Endothelial cell of umbilical vein (primary cell): ENCODE results near the gene TANGO6. TPM values are rescaled to one million over a fixed set of nuclear protein-coding genes. Genes with fewer than 3 reads are reported as not detected.

Experiments used
- BruUV-seq: library from RNA; stranded (reverse); fragments of 400-500 nt; replicated peaks from 2 replicates; lab custom pipeline; 2021; lab: Mats Ljungman, UMichigan
- CTCF ChIA-PET: fragments of 300-600, 350-600 bp; sonication (Branson Sonifier 250); formaldehyde crosslinking; loops from one replicate; lab custom pipeline; 2021; ENCODE audit warnings: antibody characterized with exemption, inconsistent platforms; lab: Charles Lee
- POLR2A ChIA-PET: fragments of 300-600, 350-600 bp; sonication (Branson Sonifier 250); formaldehyde crosslinking; loops from one replicate; lab custom pipeline; 2021; ENCODE audit warnings: antibody characterized with exemption, inconsistent platforms; lab: Charles Lee
- DNase-seq: peaks from one replicate; pipeline ENCODE4 v3.0.0-alpha.2; 2011; ENCODE audit warnings: low read depth, low spot score
- FAIRE-seq: peaks from 2 replicates; lab custom pipeline; 2011; peaks lifted over from hg19 to GRCh38; lab: Jason Lieb, UNC
- H2AFZ ChIP-seq: 2 replicates; pipeline ENCODE4 v1.6.0; 2012; ENCODE audit warnings: low read depth, low read length, control low read depth, inconsistent platforms
- H3K27ac ChIP-seq: 2 replicates; pipeline ENCODE4 v1.5.1; 2011; ENCODE audit warnings: low read depth, mild to moderate bottlenecking, control low read depth, low read length, moderate library complexity; ENCODE audit not compliant: insufficient read depth
- H3K27me3 ChIP-seq, 2 experiments: 2 replicates each; pipeline versions ENCODE4 v1.6.0 to v1.6.1; 2011; ENCODE audit warnings: low read length in 2 of 2, mixed read lengths in 1 of 2; ENCODE audit not compliant: control insufficient read depth in 2 of 2, insufficient read depth in 2 of 2
- H3K36me3 ChIP-seq, 2 experiments: 2 replicates in 1 of 2; 3 replicates in 1 of 2; pipeline ENCODE4 v1.5.1; 2011; ENCODE audit warnings: low read length in 2 of 2, mild to moderate bottlenecking in 1 of 2, moderate library complexity in 1 of 2; ENCODE audit not compliant: control insufficient read depth in 2 of 2, insufficient read depth in 2 of 2; ENCODE audit errors: extremely low read depth in 1 of 2
- H3K4me1 ChIP-seq: 3 replicates; pipeline ENCODE4 v1.5.1; 2011; ENCODE audit warnings: mild to moderate bottlenecking, low read length; ENCODE audit not compliant: control insufficient read depth, insufficient read depth; ENCODE audit errors: extremely low read depth
- H3K4me2 ChIP-seq: 2 replicates; pipeline ENCODE4 v1.6.1; 2011; ENCODE audit warnings: low read length, control low read depth, mixed read lengths; ENCODE audit not compliant: insufficient read depth
- H3K4me3 ChIP-seq, 3 experiments: fragments of 200-600 bp in 1 of 3; sonication (generic), shearing (Covaris generic) in 1 of 3; replicated peaks in 1 of 3; 2 replicates each; pipeline ENCODE4 v1.5.1; 2011 to 2016; ENCODE audit warnings: control low read depth in 3 of 3, low read length in 3 of 3, mild to moderate bottlenecking in 2 of 3, inconsistent platforms in 1 of 3, low read depth in 1 of 3, moderate library complexity in 1 of 3; ENCODE audit not compliant: insufficient read depth in 1 of 3
- H3K79me2 ChIP-seq: 2 replicates; pipeline ENCODE4 v1.6.0; 2012; ENCODE audit warnings: low read length, inconsistent platforms; ENCODE audit not compliant: control insufficient read depth, insufficient read depth
- H3K9ac ChIP-seq: replicated peaks from 2 replicates; pipeline ENCODE3; 2011; ENCODE audit warnings: low read length, control low read depth; ENCODE audit not compliant: insufficient read depth; ENCODE audit errors: extremely low read depth
- H3K9me1 ChIP-seq: replicated peaks from 3 replicates; pipeline ENCODE4 v1.6.0; 2011; ENCODE audit warnings: mild to moderate bottlenecking, low read length; ENCODE audit not compliant: control insufficient read depth, insufficient read depth; ENCODE audit errors: extremely low read depth
- H3K9me3 ChIP-seq: replicated peaks from 2 replicates; pipeline ENCODE4 v1.5.1; 2012; ENCODE audit warnings: low read length, inconsistent platforms; ENCODE audit not compliant: control insufficient read depth, insufficient read depth
- H4K20me1 ChIP-seq: replicated peaks from 2 replicates; pipeline ENCODE3; 2011; ENCODE audit warnings: mild to moderate bottlenecking, low read length; ENCODE audit not compliant: control insufficient read depth, insufficient read depth; ENCODE audit errors: extremely low read depth
- EZH2 ChIP-seq: IDR thresholded peaks from 2 replicates; pipeline ENCODE4 v1.6.1; 2012; ENCODE audit warnings: borderline replicate concordance, low read depth, mild to moderate bottlenecking, moderate library complexity, low read length, inconsistent platforms; ENCODE audit not compliant: severe bottlenecking
- FOS ChIP-seq: IDR thresholded peaks from 2 replicates; pipeline ENCODE4 v1.6.1; 2011; ENCODE audit warnings: mild to moderate bottlenecking, low read length, moderate library complexity, borderline replicate concordance; ENCODE audit not compliant: insufficient read depth
- GATA2 ChIP-seq: IDR thresholded peaks from 2 replicates; pipeline ENCODE4 v1.7.0; 2011; ENCODE audit warnings: low read depth, mild to moderate bottlenecking, moderate library complexity, mixed read lengths, low read length; ENCODE audit not compliant: insufficient read length, insufficient read depth
- JUN ChIP-seq: IDR thresholded peaks from 2 replicates; pipeline ENCODE4 v1.6.1; 2011; ENCODE audit warnings: borderline replicate concordance, low read depth; ENCODE audit not compliant: insufficient read length, insufficient read depth
- MAX ChIP-seq: IDR thresholded peaks from 2 replicates; pipeline ENCODE4 v1.6.1; 2011; ENCODE audit not compliant: insufficient read depth, insufficient read length
- MYC ChIP-seq: IDR thresholded peaks from one replicate; pipeline ENCODE4 v1.6.1; 2011; ENCODE audit warnings: mild to moderate bottlenecking, low read depth, low read length
- POLR2A ChIP-seq: IDR thresholded peaks from 2 replicates; pipeline ENCODE4 v1.6.1; 2012; ENCODE audit warnings: low read depth, mild to moderate bottlenecking, control low read depth, low read length
- POLR2AphosphoS5 ChIP-seq: IDR thresholded peaks from 2 replicates; pipeline ENCODE4 v1.6.1; 2012; ENCODE audit warnings: low read depth, mild to moderate bottlenecking, control low read depth, low read length, moderate library complexity; ENCODE audit not compliant: insufficient read depth
- dilution Hi-C: fragments of 300-500 bp; cut with MboI; formaldehyde crosslinking; loops from one replicate; pipeline ENCODE4 v1.15.0; 2019; ENCODE audit warnings: low sequenced_read_pairs; ENCODE audit not compliant: extremely low pct_ligation_motif_present
- intact Hi-C: fragments of 100-400 bp; cut with micrococcal nuclease; formaldehyde crosslinking; loops from one replicate; pipeline ENCODE4 v1.10.0; 2022
- polyA plus RNA-seq, 4 experiments: library from polyadenylated mRNA; depleted of rRNA in 3 of 4; stranded (reverse) in 3 of 4; unstranded in 1 of 4; fragments of >200 nt; gene quantifications; 2 replicates each; pipeline versions ENCODE4 v1.2.1 to v1.2.3, GENCODE V29; 2011 to 2012; ENCODE audit warnings: missing spikeins in 1 of 4
- total RNA-seq: library from RNA; stranded (reverse); gene quantifications from 2 replicates; pipeline ENCODE4 v1.2.3, GENCODE V29; 2021
- TF ChIP-seq, protein P1 (sequence below), 2 donors: IDR thresholded peaks; 1 replicate in 1 of 2; 2 replicates in 1 of 2; pipeline ENCODE4 v1.5.1; 2011; ENCODE audit warnings: low read length in 2 of 2, mild to moderate bottlenecking in 2 of 2, moderate library complexity in 2 of 2, control low read depth in 1 of 2, inconsistent platforms in 1 of 2, low read depth in 1 of 2; ENCODE audit not compliant: insufficient read depth in 1 of 2; ENCODE audit errors: extremely low read depth in 1 of 2

TANGO6 gene
- total and polyA plus RNA-seq, 2 donors (not counting 3 experiments of a cell fraction or from before 2014, with no cell fraction given): 6.7 to 21.2 TPM

DNA sequence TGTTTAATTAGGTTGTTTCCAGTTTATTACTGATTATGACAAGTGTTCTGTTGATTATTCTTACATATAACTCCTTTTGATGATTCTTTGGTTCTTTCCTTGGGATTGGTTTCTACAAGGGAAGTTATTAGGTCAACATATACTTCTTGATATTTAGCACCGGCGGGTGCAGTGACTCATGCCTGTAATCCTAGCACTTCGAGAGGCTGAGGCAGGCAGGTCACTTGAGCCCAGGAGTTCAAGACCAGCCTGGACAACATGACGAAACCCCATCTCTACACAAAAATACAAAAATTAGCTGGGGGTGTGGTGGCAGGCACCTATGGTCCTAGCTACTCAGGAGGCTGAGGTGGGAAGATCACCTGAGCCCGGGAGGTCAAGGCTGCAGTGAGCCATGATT is 141.9 kb downstream of the TANGO6 start:
- DNase-seq: no peak
- dilution Hi-C loops: no loop called here
- TF ChIP-seq JUN: no peak
- no peaks in the 10 kb centered on the region for H3K4me1 ChIP-seq
- CTCF ChIA-PET: no interaction called here
- POLR2A ChIA-PET: no interaction called here
- no peaks in the 10 kb centered on the region for H3K36me3 ChIP-seq
- intact Hi-C loops: no loop called here
- no peaks in the 10 kb centered on the region for H3K27me3 ChIP-seq
- BruUV-seq: no TSS peak
- H3K4me2 ChIP-seq: no peak overlapping the region
- FAIRE-seq: no peak
- H3K27ac ChIP-seq: no peak overlapping the region
- no peaks in the 10 kb centered on the region for H4K20me1 ChIP-seq
- H3K9ac ChIP-seq: no peak overlapping the region
- H3K9me1 ChIP-seq: no peaks in the 10 kb centered on the region
- no peaks in the 10 kb centered on the region for H3K79me2 ChIP-seq
- H3K9me3 ChIP-seq: no peaks in the 10 kb centered on the region
- H3K4me3 ChIP-seq: no peak overlapping the region
- H2AFZ ChIP-seq: no peak overlapping the region

DNA sequence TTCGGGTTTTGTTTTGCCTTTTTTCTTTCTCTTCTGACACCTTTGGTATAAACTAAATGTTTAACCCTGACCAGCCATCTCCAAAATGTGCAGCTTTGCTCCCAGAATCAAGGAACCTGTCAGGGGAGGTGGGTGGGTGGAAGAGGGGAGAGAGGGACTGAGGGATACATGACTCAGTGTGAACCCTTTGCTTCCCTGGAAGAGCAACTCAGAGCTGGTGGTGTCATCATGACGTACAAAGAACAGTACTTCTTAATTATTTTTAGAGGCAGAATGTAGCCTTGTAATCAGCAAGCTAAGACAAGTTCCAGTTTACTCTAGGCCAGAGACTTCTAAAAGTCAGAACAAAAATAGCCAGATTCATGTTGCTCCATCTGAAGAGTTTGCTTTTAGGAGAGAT is 142.5 kb downstream of the TANGO6 start:
- Histone ChIP-seq H4K20me1 (no peaks in the 10 kb centered on the region), H2AFZ (no peak overlapping the region), H3K9ac (no peak overlapping the region), H3K36me3 (no peaks in the 10 kb centered on the region), H3K27ac (no peak overlapping the region), H3K9me3 (no peaks in the 10 kb centered on the region), H3K27me3 (no peaks in the 10 kb centered on the region), H3K4me1 (no peaks in the 10 kb centered on the region), H3K4me3 (no peak overlapping the region), H3K79me2 (no peaks in the 10 kb centered on the region), H3K9me1 (no peaks in the 10 kb centered on the region), H3K4me2 (no peak overlapping the region)
- TF ChIP-seq MAX: no peak
- TF ChIP-seq, protein P1, sequence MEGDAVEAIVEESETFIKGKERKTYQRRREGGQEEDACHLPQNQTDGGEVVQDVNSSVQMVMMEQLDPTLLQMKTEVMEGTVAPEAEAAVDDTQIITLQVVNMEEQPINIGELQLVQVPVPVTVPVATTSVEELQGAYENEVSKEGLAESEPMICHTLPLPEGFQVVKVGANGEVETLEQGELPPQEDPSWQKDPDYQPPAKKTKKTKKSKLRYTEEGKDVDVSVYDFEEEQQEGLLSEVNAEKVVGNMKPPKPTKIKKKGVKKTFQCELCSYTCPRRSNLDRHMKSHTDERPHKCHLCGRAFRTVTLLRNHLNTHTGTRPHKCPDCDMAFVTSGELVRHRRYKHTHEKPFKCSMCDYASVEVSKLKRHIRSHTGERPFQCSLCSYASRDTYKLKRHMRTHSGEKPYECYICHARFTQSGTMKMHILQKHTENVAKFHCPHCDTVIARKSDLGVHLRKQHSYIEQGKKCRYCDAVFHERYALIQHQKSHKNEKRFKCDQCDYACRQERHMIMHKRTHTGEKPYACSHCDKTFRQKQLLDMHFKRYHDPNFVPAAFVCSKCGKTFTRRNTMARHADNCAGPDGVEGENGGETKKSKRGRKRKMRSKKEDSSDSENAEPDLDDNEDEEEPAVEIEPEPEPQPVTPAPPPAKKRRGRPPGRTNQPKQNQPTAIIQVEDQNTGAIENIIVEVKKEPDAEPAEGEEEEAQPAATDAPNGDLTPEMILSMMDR (IDR thresholded peaks at IDR 0.05; ENCODE audit: extremely low read depth in 1 of 2, insufficient read depth in 1 of 2, low read depth in 1 of 2, low read length in 2 of 2): no peak
- TF ChIP-seq POLR2AphosphoS5: no peak
- TF ChIP-seq FOS: no peak
- no peak for TF ChIP-seq GATA2
- no peak for TF ChIP-seq JUN
- no peak for TF ChIP-seq POLR2A
- TF ChIP-seq EZH2: no peak
- TF ChIP-seq MYC: no peak
- dilution Hi-C loops: no loop called here
- DNase-seq (no peak), FAIRE-seq (no peak)
- ChIA-PET POLR2A (no interaction called here), CTCF (interaction anchor here (1.4 kb wide), 1 partner anchor 15 kb away, joined by 3 read pairs; no protein-coding TSS in a partner anchor)
- no TSS peak for BruUV-seq
- intact Hi-C loops: no loop called here
